ENCODE results near the gene ITPRIPL1.

Gene ITPRIPL1

GRCh38 chr2:96361751-96362150 is 36.6 kb downstream of the ITPRIPL1 start:
- no peak for DNase-seq

- no peak for DNase-seq
Observed at GRCh38 chr2:96369186-96369585, 44.1 kb downstream of the ITPRIPL1 start.

GRCh38 chr2:96374211-96374951 is 49.3 kb downstream of the ITPRIPL1 start:
- peak; percentile 63 for DNase-seq

Measured in NCI-H146 (cell line).